Psoas muscle (tissue), 8 donors: ENCODE measurements around the gene LLGL1. TPM values are rescaled to one million over a fixed set of nuclear protein-coding genes. Genes with fewer than 3 reads are reported as not detected.
A peak's percentile ranks its signal among the peaks of the same experiment; 100 is the strongest.

Experiments
- ATAC-seq, 4 donors: fragments of 200-7000 bp; cut with Tn5 transposase; one replicate each; pipeline ENCODE4 v1.9.1; 2020; ENCODE audit warnings: moderate library complexity in 3 of 4, mild to moderate bottlenecking in 2 of 4
- DNase-seq, 2 donors: peaks; one replicate each; pipeline ENCODE4 v3.0.0-alpha.2; 2020
- H3K27ac ChIP-seq: fragments of 200-600 bp; one replicate; pipeline ENCODE4 v1.8.0; 2022
- H3K27me3 ChIP-seq, 3 donors: fragments of 200-600 bp in 1 of 3; one replicate each; pipeline versions ENCODE4 v1.6.1 to v1.8.0; 2013 to 2022; ENCODE audit warnings: low read length in 2 of 3, mild to moderate bottlenecking in 2 of 3, moderate library complexity in 1 of 3; ENCODE audit not compliant: insufficient read depth in 3 of 3
- H3K36me3 ChIP-seq, 2 donors: fragments of 200-600 bp in 1 of 2; one replicate each; pipeline versions ENCODE4 v1.6.1 to v1.8.0; 2013 to 2022; ENCODE audit warnings: low read depth in 1 of 2, mild to moderate bottlenecking in 1 of 2, moderate library complexity in 1 of 2; ENCODE audit not compliant: insufficient read depth in 1 of 2
- H3K4me1 ChIP-seq: fragments of 200-600 bp; one replicate; pipeline ENCODE4 v1.8.0; 2022
- H3K4me3 ChIP-seq: fragments of 200-600 bp; one replicate; pipeline ENCODE4 v1.8.0; 2022; ENCODE audit warnings: mild to moderate bottlenecking
- H3K9me3 ChIP-seq: fragments of 200-600 bp; one replicate; pipeline ENCODE4 v1.8.0; 2022
- CTCF ChIP-seq: fragments of 200-600 bp; IDR thresholded peaks from one replicate; pipeline ENCODE4 v1.8.0; 2022; ENCODE audit warnings: antibody characterized with exemption
- WGBS, 3 donors: extraction: QIAGEN DNeasy Blood & Tissue Kit; methylation state at CpG; one replicate each; pipeline versions ENCODE4 v1.1.6 to v1.1.7; 2013; 5-methylcytosine and 5-hydroxymethylcytosine counted together
- intact Hi-C, 2 donors: fragments of 100-400 bp; cut with DNase I; formaldehyde crosslinking; loops; one replicate each; pipeline versions ENCODE4 v1.11.0 to v1.14.2; 2022
- long read RNA-seq, 2 donors: library from polyadenylated mRNA; unstranded; transcript quantifications; one replicate each; pipeline ENCODE4 v2.0.0, GENCODE V29; 2021
- polyA plus RNA-seq, 3 donors: library from polyadenylated mRNA; stranded (reverse); fragments of 200-250 nt; gene quantifications; one replicate each; pipeline ENCODE4 v1.2.3, GENCODE V29; 2013
- total RNA-seq, 4 donors: library from RNA; stranded (reverse); fragmentation: NEBNext Ultra II Directional in 2 of 4; extraction: Animal tissue kit (Norgen Biotek cat#: 25700) in 2 of 4; gene quantifications; one replicate each; pipeline versions ENCODE4 v1.2.1 to v1.2.4, GENCODE V29; 2021 to 2023
- donor health status: healthy with polysubstance abuse.
- donor health status: DM: no; HTN: no; CAD: no; lungs with moderate emphysema.
- donor health status: Bipolar disorder and iron deficiency.
- donor health status: healthy.
- donor health status: DM: yes; HTN: yes; CAD: no.
- donor health status: DM: no; HTN: no; CAD: no.
- donor health status: DM: no; HTN: no; CAD: no.
- donor health status: DM: yes; HTN: yes; CAD: no.

Gene LLGL1
- 1 to 10 TPM; 6.6 to 9.4 (median 8.5) TPM for total RNA-seq
- 1 to 10 TPM; 5.1 to 9.5 (median 6.2) TPM for polyA plus RNA-seq
- long read RNA-seq, donor 1 = 0 reads
- long read RNA-seq, donor 2, partial matches to known transcripts = 2 of 3 reads
- long read RNA-seq, donor 2, other reads (novel, unspliced or antisense) = 1 of 3 reads

- no peaks in the 10 kb centered on the region for H3K36me3 ChIP-seq
- intact Hi-C loops = loop anchor here in 1 of 2 donors (5.0 kb wide), 1 partner anchor 87 kb away; the partner anchor contains the start of gene TOP3A
- TF ChIP-seq CTCF = no peak
- ATAC-seq (peak; percentile 97 to 99 (median 98)), DNase-seq (peak; percentile 98 to 99)
- peaks cover 11% of the 10 kb centered on the region for H3K4me1 ChIP-seq
- H3K9me3 ChIP-seq = no peaks in the 10 kb centered on the region
- WGBS, 3 donors = 0 to 1% (median 1%) methylated on average over 26 to 60 of the region's 60 CpGs
- H3K4me3 ChIP-seq = peak within 1 kb of the TSS; percentile 71
- no peaks in the 10 kb centered on the region for H3K27me3 ChIP-seq
- H3K27ac ChIP-seq = peak within 1 kb of the TSS; percentile 65
Observed at GRCh38 chr17:18225121-18225641, at the start of gene LLGL1. Gene LLGL1 (plus strand): TSS chr17:18225635. CDS start chr17:18225683, 48 bp downstream.

- TF ChIP-seq CTCF = no peak
- ATAC-seq = no peak
- H3K27ac ChIP-seq = no peak overlapping the region
- H3K4me3 ChIP-seq = no peak overlapping the region
- H3K27me3 ChIP-seq = no peaks in the 10 kb centered on the region
- intact Hi-C loops = no loop called here
- no peaks in the 10 kb centered on the region for H3K9me3 ChIP-seq
- no peaks in the 10 kb centered on the region for H3K36me3 ChIP-seq
- peaks cover 5% of the 10 kb centered on the region for H3K4me1 ChIP-seq
- 85 to 86% (median 85%) methylated on average over 7 of the region's 7 CpGs for WGBS, 3 donors
- no peak for DNase-seq
Observed at GRCh38 chr17:18176176-18176575, 49.3 kb upstream of the LLGL1 start.

- intact Hi-C loops = no loop called here
- peaks cover 5% of the 10 kb centered on the region for H3K4me1 ChIP-seq
- ATAC-seq (no peak), DNase-seq (no peak)
- no peak for TF ChIP-seq CTCF
- H3K4me3 ChIP-seq = no peak overlapping the region
- H3K27ac ChIP-seq = no peak overlapping the region
- H3K27me3 ChIP-seq = no peaks in the 10 kb centered on the region
- H3K9me3 ChIP-seq = no peaks in the 10 kb centered on the region
- H3K36me3 ChIP-seq = no peaks in the 10 kb centered on the region
Observed at GRCh38 chr17:18177133-18177532, 48.3 kb upstream of the LLGL1 start.

GRCh38 chr17:18177722-18178121 lies 47.7 kb upstream of the LLGL1 start:
- ATAC-seq = no peak
- Histone ChIP-seq H3K9me3 (no peaks in the 10 kb centered on the region), H3K27me3 (no peaks in the 10 kb centered on the region), H3K4me1 (peaks cover 5% of the 10 kb centered on the region), H3K4me3 (no peak overlapping the region), H3K27ac (no peak overlapping the region), H3K36me3 (no peaks in the 10 kb centered on the region)
- DNase-seq = no peak
- TF ChIP-seq CTCF = no peak
- 88 to 91% (median 91%) methylated on average over 8 of the region's 8 CpGs for WGBS, 3 donors
- intact Hi-C loops = no loop called here

GRCh38 chr17:18179196-18179595 lies 46.2 kb upstream of the LLGL1 start:
- H3K27ac ChIP-seq = no peak overlapping the region
- no peak for DNase-seq
- peaks cover 5% of the 10 kb centered on the region for H3K4me1 ChIP-seq
- no peaks in the 10 kb centered on the region for H3K9me3 ChIP-seq
- H3K36me3 ChIP-seq = no peaks in the 10 kb centered on the region
- TF ChIP-seq CTCF = no peak
- intact Hi-C loops = no loop called here
- no peak for ATAC-seq
- H3K4me3 ChIP-seq = no peak overlapping the region
- 90 to 93% (median 93%) methylated on average over 1 of the region's 1 CpG for WGBS, 3 donors
- H3K27me3 ChIP-seq = no peaks in the 10 kb centered on the region
